Large intestine (tissue), 12 donors: ENCODE results near the gene TTC34. TPM values are rescaled to one million over a fixed set of nuclear protein-coding genes. Genes with fewer than 3 reads are reported as not detected.

Source experiments
- DNase-seq, 2 donors: peaks; one replicate each; pipeline versions ENCODE4 v3.0.0 to v3.0.0-alpha.2; 2013
- H3K27ac ChIP-seq: one replicate; pipeline ENCODE4 v1.5.1; 2013; ENCODE audit warnings: low read length
- H3K27me3 ChIP-seq: 2 replicates; pipeline ENCODE4 v1.6.1; 2013; ENCODE audit warnings: low read length; ENCODE audit not compliant: control insufficient read depth, insufficient read depth
- H3K36me3 ChIP-seq: 2 replicates; pipeline ENCODE4 v1.6.1; 2013; ENCODE audit warnings: low read length; ENCODE audit not compliant: control insufficient read depth, insufficient read depth
- H3K4me1 ChIP-seq: one replicate; pipeline ENCODE4 v1.6.1; 2013; ENCODE audit warnings: low read length; ENCODE audit not compliant: control insufficient read depth, insufficient read depth
- H3K4me3 ChIP-seq: one replicate; pipeline ENCODE4 v1.5.1; 2013; ENCODE audit warnings: low read length
- H3K9me3 ChIP-seq: one replicate; pipeline ENCODE4 v1.6.1; 2013; ENCODE audit warnings: mild to moderate bottlenecking, low read depth, low read length, moderate library complexity; ENCODE audit not compliant: control insufficient read depth
- WGBS: methylation state at CpG from one replicate; pipeline ENCODE4 v1.1.5; 2013; ENCODE audit warnings: low lambda C conversion rate; ENCODE audit not compliant: insufficient coverage; 5-methylcytosine and 5-hydroxymethylcytosine counted together
- long read RNA-seq, 11 donors: transcript quantifications; one replicate each; lab custom pipeline, GENCODE V29; 2026
- polyA plus RNA-seq: library from polyadenylated mRNA; unstranded; fragments of 120-200 nt; gene quantifications from one replicate; pipeline ENCODE4 v1.2.1, GENCODE V29; 2013

TTC34 gene, protein sequence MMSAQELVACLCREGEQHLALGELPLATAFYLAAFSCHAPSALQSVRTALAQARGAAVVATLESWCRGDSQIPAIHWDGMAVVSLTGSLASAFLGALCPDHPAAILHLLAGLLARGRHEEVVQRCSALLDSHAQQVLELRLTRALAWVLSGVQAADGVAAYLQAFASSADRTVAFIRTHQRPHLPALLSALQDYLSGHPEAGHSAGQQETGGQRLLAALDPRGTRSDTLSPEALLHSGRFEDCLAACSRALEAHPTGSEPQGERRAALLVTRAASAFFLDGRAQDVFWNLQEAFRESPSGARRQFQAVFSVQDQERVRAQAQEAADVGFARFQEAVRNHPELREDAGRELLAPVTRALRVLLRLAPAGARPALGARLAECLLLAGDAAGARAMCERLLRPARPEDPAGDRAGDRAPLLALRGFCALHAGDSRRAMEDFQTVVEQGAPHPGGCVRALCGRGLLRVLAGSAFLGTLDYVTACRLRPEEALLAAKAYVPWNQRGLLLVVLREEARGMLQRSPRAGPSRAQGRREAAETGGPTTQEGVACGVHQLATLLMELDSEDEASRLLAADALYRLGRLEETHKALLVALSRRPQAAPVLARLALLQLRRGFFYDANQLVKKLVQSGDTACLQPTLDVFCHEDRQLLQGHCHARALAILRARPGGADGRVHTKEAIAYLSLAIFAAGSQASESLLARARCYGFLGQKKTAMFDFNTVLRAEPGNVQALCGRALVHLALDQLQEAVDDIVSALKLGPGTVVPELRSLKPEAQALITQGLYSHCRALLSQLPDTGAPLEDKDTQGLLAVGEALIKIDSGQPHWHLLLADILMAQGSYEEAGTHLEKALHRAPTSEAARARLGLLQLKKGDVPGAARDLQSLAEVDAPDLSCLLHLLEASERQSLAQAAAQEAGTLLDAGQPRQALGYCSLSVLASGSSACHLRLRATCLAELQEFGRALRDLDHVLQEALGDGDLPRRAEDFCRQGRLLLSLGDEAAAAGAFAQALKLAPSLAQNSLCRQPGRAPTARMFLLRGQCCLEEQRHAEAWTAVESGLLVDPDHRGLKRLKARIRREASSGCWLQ
- 1.5 TPM for polyA plus RNA-seq
- long read RNA-seq, donor 1, result 0 reads
- long read RNA-seq, donor 2, result 0 reads
- long read RNA-seq, donor 3, result 0 reads
- long read RNA-seq, donor 4, result 0 reads
- long read RNA-seq, donor 5, result 0 reads
- long read RNA-seq, donor 6, result 0 reads
- long read RNA-seq, donor 7, result 0 reads
- long read RNA-seq, donor 8, result 0 reads
- long read RNA-seq, donor 9, result 0 reads
- long read RNA-seq, donor 10, result 0 reads
- long read RNA-seq, donor 11, result 0 reads

DNA sequence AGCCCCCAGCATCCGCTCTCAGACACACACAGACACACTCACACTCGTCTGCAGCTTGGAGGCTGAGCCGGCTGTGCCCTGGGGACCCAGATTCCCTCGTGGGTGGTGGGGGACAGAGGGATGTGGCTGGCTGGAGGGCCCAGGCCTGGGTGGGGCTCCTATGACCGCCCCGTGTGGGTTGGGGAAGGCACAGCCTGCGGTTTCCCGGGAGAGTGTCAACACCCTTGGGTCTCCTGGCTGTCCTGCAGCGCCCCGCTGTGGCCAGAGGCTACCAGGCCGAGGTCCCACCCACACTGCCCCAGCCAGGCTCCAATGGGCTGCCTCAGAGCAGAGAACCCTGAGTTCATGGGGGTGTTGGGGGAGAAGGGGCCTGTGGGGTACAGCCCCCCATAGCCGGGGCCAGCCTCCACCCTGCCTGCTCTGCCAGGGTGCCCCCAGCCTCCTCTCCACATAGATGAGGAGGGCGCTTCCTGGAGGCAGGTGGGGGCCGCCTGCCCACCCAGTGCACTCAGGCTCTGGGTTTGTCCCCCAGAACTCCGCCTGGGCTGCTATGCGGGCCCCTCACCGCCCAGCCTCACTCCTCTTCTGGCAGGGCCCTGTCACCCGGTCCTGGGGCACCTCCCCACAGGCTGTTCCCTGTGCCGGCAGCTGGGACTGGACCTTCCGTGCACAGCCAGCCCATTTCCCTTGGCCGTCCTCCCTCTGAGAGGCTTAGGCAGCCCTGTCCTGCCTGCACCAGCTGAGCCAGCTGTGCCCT, at the start of gene TTC34:
Gene TTC34, minus strand, starts transcription at position 159 of the 757 bp plus-strand sequence. CDS start 866 bp downstream, outside the sequence.
- Histone ChIP-seq H3K27ac (no peak within 1 kb of the TSS), H3K9me3 (no peaks in the 10 kb centered on the region), H3K4me3 (no peak within 1 kb of the TSS), H3K36me3 (no peaks in the 10 kb centered on the region), H3K4me1 (no peaks in the 10 kb centered on the region), H3K27me3 (peaks cover 4% of the 10 kb centered on the region)
- peak in 1 of 2 donors; percentile 11 for DNase-seq
- WGBS, result no CpG with 5 or more reads among the region's 21 CpGs

DNA sequence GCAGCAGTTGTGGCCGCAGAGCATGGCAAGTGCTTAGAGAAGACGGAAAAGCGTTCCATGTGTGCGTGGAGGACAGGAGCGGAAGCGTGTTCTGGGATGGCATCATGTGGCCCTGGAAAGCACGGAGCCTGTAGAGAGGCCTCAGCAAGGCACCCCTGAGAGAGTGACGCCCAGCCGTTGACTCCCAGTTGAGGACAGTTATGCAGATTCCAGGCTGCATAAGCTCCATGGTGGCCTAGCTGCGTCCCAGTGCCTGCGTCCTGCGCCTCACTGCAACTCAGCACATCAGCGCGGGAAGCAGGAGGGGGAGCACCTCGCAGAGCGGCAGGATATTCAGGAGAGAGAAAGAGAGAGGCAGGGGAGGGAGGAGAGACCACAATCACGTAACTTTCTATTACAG, 49.0 kb upstream of the TTC34 start:
- no CpG with 5 or more reads among the region's 17 CpGs for WGBS
- no peaks in the 10 kb centered on the region for H3K36me3 ChIP-seq
- H3K27ac ChIP-seq, result no peak overlapping the region
- H3K9me3 ChIP-seq, result no peaks in the 10 kb centered on the region
- H3K27me3 ChIP-seq, result peaks cover 4% of the 10 kb centered on the region
- no peak overlapping the region for H3K4me3 ChIP-seq
- no peaks in the 10 kb centered on the region for H3K4me1 ChIP-seq
- no peak for DNase-seq

DNA sequence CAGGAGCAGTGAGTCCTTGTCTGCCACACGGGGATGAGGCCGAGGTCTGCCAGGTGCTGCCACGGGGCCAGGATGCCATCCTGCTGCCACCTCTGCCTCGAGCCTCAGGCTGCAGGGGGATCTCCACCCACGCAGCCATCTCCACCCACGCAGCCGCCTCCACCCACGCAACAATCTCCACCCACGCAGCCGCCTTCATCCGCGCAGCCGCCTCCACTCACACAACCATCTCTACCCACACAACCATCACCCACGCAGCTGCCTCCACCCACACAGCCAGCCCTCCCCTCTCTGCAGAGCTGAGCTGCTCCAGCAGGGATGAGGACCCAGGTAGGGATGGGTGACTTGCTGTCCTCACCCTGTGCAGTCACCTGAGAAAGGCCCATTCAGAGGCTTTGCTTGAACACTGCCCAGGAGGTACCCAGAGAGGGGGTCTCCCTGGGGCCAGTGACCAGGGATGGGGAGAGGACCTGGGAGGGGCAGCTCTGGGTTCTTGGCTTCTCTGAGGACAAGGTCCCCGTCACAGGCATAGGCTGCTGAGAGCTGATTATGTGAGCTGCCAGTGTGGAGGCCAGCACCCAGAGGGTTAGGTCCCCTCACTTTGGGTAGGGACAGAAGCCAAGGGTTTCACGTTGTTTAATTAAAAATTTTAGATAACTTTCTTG, 46.6 kb upstream of the TTC34 start:
- peaks cover 4% of the 10 kb centered on the region for H3K27me3 ChIP-seq
- no CpG with 5 or more reads among the region's 16 CpGs for WGBS
- H3K27ac ChIP-seq, result no peak overlapping the region
- no peak overlapping the region for H3K4me3 ChIP-seq
- no peak for DNase-seq
- no peaks in the 10 kb centered on the region for H3K36me3 ChIP-seq
- H3K9me3 ChIP-seq, result no peaks in the 10 kb centered on the region
- H3K4me1 ChIP-seq, result no peaks in the 10 kb centered on the region

- no peaks in the 10 kb centered on the region for H3K36me3 ChIP-seq
- WGBS, result no CpG with 5 or more reads among the region's 23 CpGs
- no peak overlapping the region for H3K4me3 ChIP-seq
- H3K27ac ChIP-seq, result no peak overlapping the region
- H3K9me3 ChIP-seq, result no peaks in the 10 kb centered on the region
- DNase-seq, result no peak
- no peaks in the 10 kb centered on the region for H3K4me1 ChIP-seq
- peaks cover 4% of the 10 kb centered on the region for H3K27me3 ChIP-seq
These were observed 45.8 kb upstream of the TTC34 start for GRCh38 chr1:2847086-2847985.

DNA sequence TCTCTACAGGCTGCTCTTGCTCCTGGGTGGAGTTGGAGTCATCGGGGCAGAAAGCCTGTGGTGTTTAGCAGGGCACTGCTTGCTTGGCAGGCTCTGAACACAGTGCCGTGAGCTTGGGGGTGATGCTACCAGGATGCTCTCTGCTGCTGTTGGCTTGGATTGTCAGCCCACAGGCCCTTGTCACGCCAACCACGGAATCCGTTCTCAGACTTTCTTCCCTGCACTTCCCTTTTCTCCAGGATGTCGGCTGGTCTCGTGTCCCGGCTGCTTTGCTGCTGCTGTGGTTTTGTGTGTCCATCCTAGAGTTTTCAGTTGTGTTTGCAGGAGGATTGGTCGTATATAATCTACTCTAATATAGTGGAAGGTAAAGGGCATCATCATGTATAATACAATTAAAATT, 44.4 kb upstream of the TTC34 start:
- Histone ChIP-seq H3K27me3 (peaks cover 4% of the 10 kb centered on the region), H3K36me3 (no peaks in the 10 kb centered on the region), H3K4me3 (no peak overlapping the region), H3K4me1 (no peaks in the 10 kb centered on the region), H3K27ac (no peak overlapping the region), H3K9me3 (no peaks in the 10 kb centered on the region)
- WGBS, result 100% methylated on average over 1 of the region's 9 CpGs
- no peak for DNase-seq

GRCh38 chr1:2840036-2840809, 38.7 kb upstream of the TTC34 start:
- no peaks in the 10 kb centered on the region for H3K9me3 ChIP-seq
- H3K27ac ChIP-seq, result no peak overlapping the region
- no peak for DNase-seq
- 89% methylated on average over 3 of the region's 16 CpGs for WGBS
- no peak overlapping the region for H3K4me3 ChIP-seq
- H3K4me1 ChIP-seq, result no peaks in the 10 kb centered on the region
- no peaks in the 10 kb centered on the region for H3K27me3 ChIP-seq
- no peaks in the 10 kb centered on the region for H3K36me3 ChIP-seq

GRCh38 chr1:2837823-2838222, 36.3 kb upstream of the TTC34 start:
- DNase-seq, result no peak
- Histone ChIP-seq H3K27ac (no peak overlapping the region), H3K36me3 (no peaks in the 10 kb centered on the region), H3K4me1 (no peaks in the 10 kb centered on the region), H3K4me3 (no peak overlapping the region), H3K9me3 (no peaks in the 10 kb centered on the region), H3K27me3 (no peaks in the 10 kb centered on the region)
- no CpG with 5 or more reads among the region's 12 CpGs for WGBS

DNA sequence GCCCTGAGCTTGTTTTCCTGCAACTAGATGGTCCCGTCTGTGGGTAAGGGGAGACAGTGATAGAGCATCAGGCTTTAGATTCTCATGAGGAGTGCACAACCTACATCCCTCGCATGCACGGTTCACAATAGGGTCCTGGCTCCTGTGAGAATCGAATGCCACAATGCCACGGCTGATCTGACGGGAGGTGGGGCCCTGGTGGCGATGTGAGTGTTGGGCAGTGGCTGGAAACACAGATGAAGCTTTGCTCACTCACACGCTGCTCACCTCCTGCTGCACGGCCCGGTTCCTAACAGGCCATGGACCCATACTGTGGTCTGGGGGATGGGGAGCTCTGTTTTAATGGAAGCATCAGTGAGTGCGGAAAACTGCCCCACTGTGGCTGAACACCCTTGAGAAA, 35.8 kb upstream of the TTC34 start:
- no peaks in the 10 kb centered on the region for H3K36me3 ChIP-seq

More for the DNA sequence above, 35.8 kb upstream of the TTC34 start:
- Histone ChIP-seq H3K9me3 (no peaks in the 10 kb centered on the region), H3K4me3 (no peak overlapping the region), H3K27ac (no peak overlapping the region), H3K4me1 (no peaks in the 10 kb centered on the region), H3K27me3 (no peaks in the 10 kb centered on the region)
- no CpG with 5 or more reads among the region's 11 CpGs for WGBS
- no peak for DNase-seq
